IPS DF 4.7 (cell line): ENCODE results near the gene SP5.
"Not testable (repeated sequence)": the region's sequence is repeated elsewhere in the genome, so short reads cannot be mapped to it uniquely, and the experiment has no call there.

ENCODE experiments used
- DNase-seq: peaks from one replicate; pipeline ENCODE4 v3.0.0-alpha.2; 2013; ENCODE audit warnings: low spot score; ENCODE audit errors: extremely low read depth

SP5 gene

DNA sequence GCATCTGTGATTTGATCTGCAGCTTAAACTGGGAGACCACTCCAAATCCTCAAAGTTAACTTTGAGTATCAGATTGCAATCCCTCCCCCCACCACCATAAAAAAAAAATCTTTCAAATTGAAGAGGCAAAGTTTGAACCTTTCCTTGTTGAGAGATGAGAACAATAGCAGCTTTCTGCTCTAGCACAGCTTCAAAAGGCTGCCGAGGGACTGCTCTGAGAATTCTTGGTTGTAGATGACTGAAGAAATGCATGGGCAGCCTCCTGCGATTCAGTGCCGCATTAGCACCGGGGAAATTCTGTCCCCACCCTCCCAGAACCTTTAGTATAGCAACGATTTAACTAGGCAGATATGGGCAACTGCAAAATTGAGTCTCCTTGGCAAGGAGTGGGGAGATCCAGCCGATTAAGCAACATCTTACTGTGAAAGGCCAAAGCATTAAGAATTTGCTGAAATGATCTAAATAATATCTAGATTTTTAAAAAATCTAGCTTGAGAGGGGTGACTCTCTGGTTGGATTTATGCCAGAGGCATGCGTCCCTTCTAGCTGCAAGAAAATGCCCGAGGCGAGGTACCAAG, 3.9 kb upstream of the SP5 start:
- DNase-seq = no peak

DNA sequence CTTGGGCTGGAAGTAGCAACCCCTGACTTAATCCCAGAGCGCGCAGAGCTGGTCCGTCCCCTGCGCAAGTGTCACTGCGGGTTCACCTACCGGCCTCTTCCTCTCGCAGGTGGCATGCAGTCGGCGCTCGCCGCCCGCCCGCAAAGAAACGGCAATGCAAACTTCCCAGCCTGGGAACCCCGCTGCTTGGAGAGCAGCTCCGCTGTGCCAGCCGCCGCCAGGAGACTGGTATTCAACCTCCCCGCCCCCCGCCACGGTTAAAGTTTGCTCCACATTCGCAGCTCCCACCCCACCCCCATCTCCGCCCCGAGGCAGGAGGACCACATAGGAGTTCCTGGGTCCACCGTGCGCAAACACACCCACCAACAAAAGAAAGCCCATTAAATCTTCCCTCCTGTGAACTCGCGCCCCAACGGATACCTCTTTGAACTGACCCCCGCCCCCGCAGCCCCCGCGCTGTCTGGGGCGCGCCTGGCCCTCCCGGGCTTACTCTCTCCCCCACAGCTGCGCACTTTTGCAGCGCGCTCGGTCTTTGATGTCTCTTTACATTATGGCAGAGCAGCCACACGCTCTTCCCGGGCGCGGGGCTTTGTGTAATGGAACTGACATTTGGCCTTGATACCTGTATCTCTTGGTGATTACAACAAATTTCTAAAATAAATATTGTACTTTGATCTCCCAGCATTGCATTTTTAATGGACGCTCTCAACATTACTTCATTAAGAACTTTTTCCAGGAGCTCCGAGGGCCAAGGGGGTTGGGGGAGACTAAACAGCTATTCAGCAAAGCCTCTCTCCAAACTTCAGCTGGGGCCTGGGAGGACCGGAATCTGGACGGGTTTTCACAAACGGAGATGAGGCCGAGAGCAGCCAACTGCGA, 3.1 kb upstream of the SP5 start:
- DNase-seq = no peak

- no peak for DNase-seq
These were observed 2.2 kb upstream of the SP5 start for GRCh38 chr2:170712653-170713542.

DNA sequence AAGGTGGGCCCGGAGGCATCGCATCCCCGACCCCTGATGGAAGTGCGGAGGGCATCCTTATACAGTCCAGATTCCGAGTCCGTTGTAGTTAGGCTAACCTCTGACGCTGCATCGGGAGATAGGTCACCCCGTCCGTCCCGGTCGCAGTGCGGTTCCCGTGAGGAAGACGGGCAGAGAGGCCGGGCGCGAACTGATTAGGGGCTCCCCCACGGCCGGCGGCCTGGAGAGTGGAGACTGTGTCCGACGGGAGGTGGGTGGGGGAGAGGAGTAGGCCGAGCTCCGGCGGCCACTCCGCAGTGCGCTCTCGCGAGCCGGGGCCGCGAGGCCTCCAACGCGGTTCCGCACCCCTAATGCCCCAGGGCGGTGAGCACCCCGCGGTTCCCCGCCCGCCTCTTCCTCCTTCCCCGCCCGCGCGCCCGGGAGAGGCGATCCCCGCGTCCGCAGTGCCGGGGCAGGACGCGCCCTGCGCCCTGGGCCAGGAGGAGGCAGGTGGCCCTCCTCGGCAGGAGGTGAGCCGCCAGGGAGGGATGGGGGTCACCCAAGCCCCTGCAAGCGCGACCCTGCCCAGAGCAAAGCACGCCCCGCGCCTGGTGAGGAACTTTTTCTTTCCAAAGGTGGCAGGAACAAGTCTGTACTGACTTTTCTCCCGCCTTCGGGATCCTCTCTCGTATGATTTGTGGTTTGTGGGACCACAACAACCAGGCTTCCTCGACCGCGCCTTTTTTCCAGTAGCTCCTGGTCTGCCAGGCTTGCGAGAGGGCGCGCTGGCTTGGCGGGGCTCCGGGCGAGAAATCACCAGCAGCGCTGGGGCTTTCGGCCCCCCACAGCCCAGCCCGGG, 1.4 kb upstream of the SP5 start:
- DNase-seq = no peak

DNA sequence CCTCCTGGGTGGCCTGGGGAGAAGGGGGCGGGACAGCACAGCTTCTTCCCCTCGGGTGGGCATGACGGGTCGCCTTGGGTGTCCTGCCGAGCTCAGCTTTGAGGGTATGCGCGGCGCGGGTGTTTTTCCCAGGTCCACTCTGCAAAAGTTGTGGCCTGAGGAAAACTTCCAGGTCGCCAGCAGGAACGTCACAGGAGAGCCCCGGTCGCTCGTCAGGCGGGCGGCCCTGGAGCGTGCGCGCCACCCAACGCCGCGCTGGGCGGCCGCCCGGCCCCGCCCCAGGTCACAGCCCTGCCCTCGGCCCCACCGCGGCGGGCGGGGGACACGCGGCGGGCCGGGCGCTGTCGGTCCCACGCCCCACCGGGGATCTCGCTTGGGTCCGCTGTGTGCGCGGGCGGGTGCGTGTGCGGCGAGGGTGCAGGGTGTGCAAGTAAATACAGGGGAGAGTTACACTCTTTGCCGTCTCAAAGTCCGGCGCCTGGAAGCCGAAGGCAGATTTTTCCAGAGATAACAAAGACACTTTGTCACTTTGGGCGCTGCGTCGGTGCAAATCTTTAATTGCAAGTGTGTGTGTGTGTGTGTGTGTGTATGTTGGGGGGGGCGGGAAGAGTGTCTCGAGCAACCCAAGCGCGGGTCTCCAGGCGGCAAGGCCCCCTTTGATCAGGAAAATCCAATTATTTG, 616 bp upstream of the SP5 start:
- DNase-seq = no peak

DNA sequence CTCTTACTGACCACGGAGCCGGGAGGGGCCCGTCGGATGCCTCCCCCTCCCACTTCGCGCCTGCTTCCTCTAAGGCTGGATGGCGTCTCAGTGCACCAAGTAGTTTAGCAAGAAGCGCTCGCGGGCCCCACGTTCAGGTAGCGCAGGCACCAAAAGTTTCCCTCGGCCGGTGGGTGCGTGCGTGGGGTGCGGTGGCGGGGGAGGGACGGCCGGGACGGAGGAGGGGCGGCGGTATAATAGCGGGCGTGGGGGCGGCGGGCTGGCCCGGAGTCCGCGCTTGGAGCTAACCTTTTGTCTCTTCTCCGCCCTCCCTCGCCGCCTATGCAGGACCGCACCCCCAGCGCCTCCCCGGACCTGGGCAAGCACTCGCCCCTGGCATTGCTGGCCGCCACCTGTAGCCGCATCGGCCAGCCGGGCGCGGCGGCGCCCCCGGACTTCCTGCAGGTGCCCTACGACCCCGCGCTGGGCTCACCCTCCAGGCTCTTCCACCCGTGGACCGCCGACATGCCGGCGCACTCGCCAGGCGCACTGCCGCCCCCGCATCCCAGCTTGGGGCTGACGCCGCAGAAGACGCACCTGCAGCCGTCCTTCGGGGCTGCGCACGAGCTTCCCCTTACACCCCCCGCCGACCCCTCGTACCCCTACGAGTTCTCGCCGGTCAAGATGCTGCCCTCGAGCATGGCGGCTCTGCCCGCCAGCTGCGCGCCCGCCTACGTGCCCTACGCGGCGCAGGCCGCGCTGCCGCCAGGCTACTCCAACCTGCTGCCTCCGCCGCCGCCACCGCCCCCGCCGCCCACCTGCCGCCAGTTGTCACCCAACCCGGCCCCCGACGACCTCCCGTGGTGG, 1.0 kb downstream of the SP5 start:
- DNase-seq = no peak

GRCh38 chr2:170716851-170717598, 1.9 kb downstream of the SP5 start:
- DNase-seq = no peak

- DNase-seq = no peak
These were observed 2.4 kb downstream of the SP5 start for GRCh38 chr2:170717599-170717963.

GRCh38 chr2:170717991-170718589, 3.0 kb downstream of the SP5 start:
- no peak for DNase-seq

- DNase-seq = no peak
These were observed 4.7 kb downstream of the SP5 start for GRCh38 chr2:170719810-170720209.

DNA sequence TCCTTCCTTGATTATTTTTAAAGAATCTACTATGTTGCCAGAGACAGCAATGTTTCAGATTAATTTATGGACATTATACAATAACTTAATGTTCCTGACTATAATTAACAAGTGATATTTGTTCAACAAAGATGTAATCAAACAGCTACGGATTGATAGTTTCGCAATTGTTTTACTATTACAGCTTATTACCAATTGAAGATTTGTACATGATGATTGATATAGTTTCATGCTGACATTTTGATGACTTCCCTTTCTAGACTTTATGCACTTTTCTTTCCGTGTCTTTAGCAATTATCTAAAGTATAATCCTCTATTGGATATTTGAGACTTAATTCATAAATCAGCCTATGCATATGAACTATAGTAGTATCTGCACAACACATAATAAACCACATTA, 6.5 kb downstream of the SP5 start:
- DNase-seq = no peak

DNA sequence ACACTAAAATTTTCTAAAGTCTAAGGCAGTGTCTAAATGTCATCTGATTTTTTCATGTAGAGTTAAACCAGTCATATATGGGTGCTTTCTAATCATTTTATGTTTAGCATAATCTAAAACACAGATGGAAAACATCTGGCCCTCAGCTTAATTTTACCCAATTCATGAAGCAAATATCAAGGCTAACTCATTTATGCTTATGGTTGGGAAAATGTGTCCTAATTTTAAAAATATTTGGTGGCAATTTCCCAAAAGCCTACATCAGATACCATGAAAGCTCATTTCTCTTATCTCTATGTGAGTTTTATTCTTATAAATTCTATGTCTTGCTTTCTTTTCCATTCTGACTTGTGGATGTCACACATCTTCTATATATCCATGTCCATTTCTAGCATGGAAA, 7.2 kb downstream of the SP5 start:
- no peak for DNase-seq

DNA sequence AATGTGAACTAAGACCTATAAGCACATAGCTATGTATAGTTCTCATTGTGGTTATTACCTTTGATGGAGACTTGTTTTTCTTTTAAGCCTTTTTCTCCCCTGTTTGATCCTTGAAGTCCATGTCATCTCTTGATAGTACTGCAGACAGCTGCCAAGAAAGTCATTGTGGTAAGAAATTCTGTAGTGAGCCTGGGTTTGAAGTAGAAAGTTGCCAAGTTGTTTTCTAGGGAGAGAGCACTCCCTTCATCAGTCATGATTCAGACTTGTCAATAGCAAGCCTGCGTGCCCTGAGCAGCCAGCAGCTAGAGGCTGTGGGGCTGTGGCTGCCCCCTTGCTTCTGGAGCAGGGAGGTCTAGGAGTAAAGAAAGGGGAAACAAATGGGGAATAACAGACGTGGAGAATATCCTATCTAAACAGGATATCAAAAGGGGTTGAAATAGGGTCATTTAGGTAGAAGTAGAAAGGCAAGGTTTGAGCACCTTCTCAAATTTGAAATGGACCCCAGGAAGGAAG, 8.4 kb downstream of the SP5 start:
- DNase-seq = no peak

DNA sequence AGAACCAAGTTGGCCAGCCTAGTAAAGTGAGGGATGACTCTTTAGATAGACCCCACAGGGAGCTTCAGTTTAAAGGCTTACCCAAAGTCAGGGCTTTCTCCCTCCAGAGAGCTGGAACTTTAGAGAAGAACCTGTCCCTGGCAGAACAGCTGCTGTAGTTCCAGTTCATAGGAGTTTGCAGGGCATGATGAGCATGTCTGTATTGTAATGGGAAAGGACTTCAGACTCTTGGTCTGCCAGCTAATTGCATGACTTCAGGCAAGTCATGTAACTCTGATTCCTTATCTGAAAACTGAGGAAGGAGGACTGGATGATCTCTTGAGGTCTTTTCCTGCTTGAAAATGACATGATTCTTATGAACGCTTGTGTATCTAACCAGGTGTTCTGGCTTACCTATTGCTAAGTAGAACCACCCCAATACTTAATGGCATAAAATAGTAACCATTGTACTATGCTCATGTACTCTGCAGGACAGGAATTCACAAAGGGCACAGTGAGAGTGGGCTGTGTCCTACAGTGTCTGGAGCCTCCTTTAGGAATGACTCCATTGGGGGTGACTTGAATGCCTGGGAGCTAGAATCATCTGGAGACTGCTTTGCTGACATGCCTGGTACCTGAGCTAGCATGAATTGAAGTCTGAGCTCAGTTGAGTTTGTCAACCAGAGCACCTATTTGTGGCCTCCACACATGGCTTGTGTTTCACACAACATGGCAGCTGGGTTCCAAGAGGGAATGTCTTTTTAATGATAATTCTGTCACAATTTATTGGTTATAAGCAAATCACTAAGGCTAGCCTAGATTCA, 18.9 kb downstream of the SP5 start:
- DNase-seq = no peak

GRCh38 chr2:170734601-170735000, 19.5 kb downstream of the SP5 start:
- DNase-seq = not testable (repeated sequence)

DNA sequence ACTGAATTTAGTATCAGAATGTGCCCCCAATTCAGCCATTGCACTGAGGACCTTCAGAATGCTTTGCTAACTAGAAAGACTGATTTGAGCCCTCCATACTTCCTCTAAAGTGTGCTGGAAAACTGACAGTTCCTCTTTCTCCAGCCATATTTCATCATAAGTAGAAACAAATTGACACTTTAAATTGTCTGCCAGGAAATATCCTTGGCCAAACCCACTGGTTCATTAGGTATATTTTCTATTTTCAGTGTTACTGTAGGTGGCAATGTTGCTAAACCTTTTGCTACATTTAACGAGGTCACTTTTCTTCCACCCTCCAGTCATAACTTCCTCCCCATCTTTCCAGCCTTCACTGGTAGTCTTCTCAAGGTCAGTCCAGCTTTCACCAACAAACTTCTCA, 21.5 kb downstream of the SP5 start:
- no peak for DNase-seq

- DNase-seq = no peak
These were observed 22.3 kb downstream of the SP5 start for GRCh38 chr2:170737406-170737805.

DNA sequence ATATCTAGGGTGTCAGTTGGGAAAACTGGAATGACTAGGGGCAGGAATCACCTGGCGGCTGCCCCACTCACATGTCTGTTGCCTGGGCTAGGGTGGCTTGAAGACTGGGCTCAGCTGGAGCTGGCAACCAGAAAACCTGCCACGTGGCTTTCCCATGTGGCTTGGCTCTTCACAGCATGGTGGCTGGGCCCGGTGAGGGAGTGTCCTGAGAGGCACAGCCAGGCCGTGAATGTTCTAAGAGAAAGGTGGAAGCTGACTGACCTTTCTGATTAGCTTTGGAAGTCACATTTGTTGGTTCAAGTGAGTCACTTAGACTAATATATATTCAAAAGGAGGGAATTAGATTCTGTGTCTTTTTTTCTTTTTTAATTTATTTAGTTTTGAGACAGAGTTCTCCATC, 22.7 kb downstream of the SP5 start:
- DNase-seq = no peak
